Fibroblast of lung (primary cell): Measurements from ENCODE around the gene ISG20. TPM values are rescaled to one million over a fixed set of nuclear protein-coding genes. Genes with fewer than 3 reads are reported as not detected.

Source experiments
- DNase-seq, 2 donors: peaks; one replicate each; pipeline versions ENCODE4 v3.0.0 to v3.0.0-alpha.2; 2010; ENCODE audit warnings: low read depth in 2 of 2
- H2AFZ ChIP-seq: 2 replicates; pipeline ENCODE4 v1.5.1; 2012; ENCODE audit warnings: low read length, control low read depth, inconsistent platforms
- H3K27ac ChIP-seq: 2 replicates; pipeline ENCODE4 v1.5.1; 2011; ENCODE audit warnings: low read length, control low read depth; ENCODE audit not compliant: insufficient read depth
- H3K27me3 ChIP-seq: 2 replicates; pipeline ENCODE4 v1.5.1; 2011; ENCODE audit warnings: mild to moderate bottlenecking, low read length; ENCODE audit not compliant: control insufficient read depth, insufficient read depth
- H3K36me3 ChIP-seq: 2 replicates; pipeline ENCODE4 v1.5.1; 2011; ENCODE audit warnings: low read length; ENCODE audit not compliant: control insufficient read depth, insufficient read depth
- H3K4me1 ChIP-seq: 2 replicates; pipeline ENCODE4 v1.5.1; 2011; ENCODE audit warnings: low read length; ENCODE audit not compliant: control insufficient read depth, insufficient read depth; ENCODE audit errors: extremely low read depth
- H3K4me2 ChIP-seq: 2 replicates; pipeline ENCODE4 v1.5.1; 2011; ENCODE audit warnings: low read length, control low read depth; ENCODE audit not compliant: insufficient read depth; ENCODE audit errors: extremely low read depth
- H3K4me3 ChIP-seq, 4 experiments: fragments of 200-600 bp in 1 of 4; sonication (generic) in 1 of 4; replicated peaks in 1 of 4; 2 replicates each; pipeline ENCODE4 v1.5.1; 2011 to 2016; ENCODE audit warnings: low read length in 4 of 4, low read depth in 3 of 4, mild to moderate bottlenecking in 3 of 4, control low read depth in 2 of 4, inconsistent platforms in 1 of 4, mixed read lengths in 1 of 4; ENCODE audit not compliant: insufficient read depth in 1 of 4; ENCODE audit errors: control extremely low read depth in 1 of 4
- H3K79me2 ChIP-seq: 2 replicates; pipeline ENCODE4 v1.5.1; 2012; ENCODE audit warnings: mild to moderate bottlenecking, low read length, inconsistent platforms; ENCODE audit not compliant: control insufficient read depth, insufficient read depth
- H3K9ac ChIP-seq: 2 replicates; pipeline ENCODE4 v1.5.1; 2011; ENCODE audit warnings: mild to moderate bottlenecking, low read length, control low read depth; ENCODE audit not compliant: insufficient read depth
- H3K9me3 ChIP-seq: 2 replicates; pipeline ENCODE4 v1.5.1; 2012; ENCODE audit warnings: low read depth, low read length; ENCODE audit not compliant: control insufficient read depth, insufficient read depth
- H4K20me1 ChIP-seq: 2 replicates; pipeline ENCODE4 v1.5.1; 2011; ENCODE audit warnings: low read length; ENCODE audit not compliant: control insufficient read depth, insufficient read depth; ENCODE audit errors: extremely low read depth
- EZH2 ChIP-seq: IDR thresholded peaks from 2 replicates; pipeline ENCODE4 v1.5.1; 2012; ENCODE audit warnings: low read length, control low read depth, mild to moderate bottlenecking; ENCODE audit errors: missing control alignments
- polyA plus RNA-seq, 2 donors: library from polyadenylated mRNA; depleted of rRNA in 1 of 2; stranded (reverse) in 1 of 2; unstranded in 1 of 2; fragments of >200 nt; gene quantifications; 2 replicates each; pipeline ENCODE4 v1.2.1, GENCODE V29; 2011 to 2012; ENCODE audit warnings: missing spikeins in 1 of 2
- total RNA-seq: library from RNA; depleted of rRNA; stranded (reverse); fragments of >200 nt; gene quantifications from 2 replicates; pipeline ENCODE4 v1.2.1, GENCODE V29; 2014
- TF ChIP-seq, protein P1 (sequence below), 2 donors: IDR thresholded peaks in 1 of 2; conservative IDR thresholded peaks in 1 of 2; 1 replicate in 1 of 2; 2 replicates in 1 of 2; pipeline ENCODE4 v1.5.1; 2011 to 2012; ENCODE audit warnings: low read length in 2 of 2, control low read depth in 1 of 2, inconsistent platforms in 1 of 2, low read depth in 1 of 2, mild to moderate bottlenecking in 1 of 2

The ISG20 gene
- total and polyA plus RNA-seq, 2 donors (not counting 1 experiment from before 2014, with no cell fraction given) = 2.2 to 3.0 TPM

DNA sequence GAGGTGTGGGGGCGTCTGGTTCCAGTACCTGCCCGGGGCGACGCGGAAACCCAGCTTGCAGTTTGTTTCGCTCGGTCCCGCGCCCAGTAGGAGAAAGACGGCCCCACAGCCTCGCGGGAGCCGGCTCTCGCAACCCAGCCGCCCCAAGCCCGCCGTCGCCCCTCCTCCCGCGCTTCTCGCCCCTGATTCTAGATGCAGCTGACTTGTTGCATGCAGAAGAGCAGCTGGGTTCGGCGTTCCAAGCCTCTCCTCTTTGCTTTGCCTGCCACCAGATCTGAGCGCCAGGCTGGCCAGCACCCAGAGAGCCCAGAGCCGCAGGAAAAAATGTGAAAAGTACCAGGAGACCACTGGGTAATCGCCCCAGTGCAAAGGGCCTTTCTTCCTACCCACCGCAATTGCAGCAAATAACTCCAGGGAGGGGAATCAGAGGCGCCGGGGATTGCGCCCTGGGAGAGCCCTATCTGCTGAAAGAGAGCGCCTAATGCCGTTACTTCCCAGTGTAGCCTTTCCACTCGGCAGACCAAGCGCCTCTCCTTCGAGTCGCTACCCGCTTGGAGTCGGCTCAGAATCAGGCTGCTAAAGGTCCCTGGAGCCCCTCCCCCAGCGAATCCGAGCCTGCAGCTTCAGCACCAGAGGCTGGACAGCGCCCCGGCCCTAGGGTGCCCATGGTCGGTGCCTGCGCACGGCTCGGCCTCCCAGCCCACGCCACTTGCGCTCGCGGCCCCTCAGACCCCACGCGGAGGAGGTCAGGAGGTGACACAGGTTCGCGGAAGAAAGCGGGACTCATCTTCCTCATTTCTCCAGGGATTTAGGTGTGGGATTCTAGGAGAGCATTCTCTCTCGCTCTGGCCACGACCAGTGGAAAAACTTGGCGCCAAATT lies 33.4 kb upstream of the ISG20 start:
- Histone ChIP-seq H3K4me2 (no peak overlapping the region), H3K9me3 (no peaks in the 10 kb centered on the region), H2AFZ (no peak overlapping the region), H3K27ac (no peak overlapping the region), H3K4me3 (no peak overlapping the region), H3K36me3 (no peaks in the 10 kb centered on the region), H3K79me2 (no peaks in the 10 kb centered on the region), H3K9ac (no peak overlapping the region), H3K27me3 (peaks cover 34% of the 10 kb centered on the region), H3K4me1 (no peaks in the 10 kb centered on the region), H4K20me1 (no peaks in the 10 kb centered on the region)
- DNase-seq = peak; percentile 32 to 37
- peak; percentile 93 for TF ChIP-seq EZH2
- TF ChIP-seq, protein P1, sequence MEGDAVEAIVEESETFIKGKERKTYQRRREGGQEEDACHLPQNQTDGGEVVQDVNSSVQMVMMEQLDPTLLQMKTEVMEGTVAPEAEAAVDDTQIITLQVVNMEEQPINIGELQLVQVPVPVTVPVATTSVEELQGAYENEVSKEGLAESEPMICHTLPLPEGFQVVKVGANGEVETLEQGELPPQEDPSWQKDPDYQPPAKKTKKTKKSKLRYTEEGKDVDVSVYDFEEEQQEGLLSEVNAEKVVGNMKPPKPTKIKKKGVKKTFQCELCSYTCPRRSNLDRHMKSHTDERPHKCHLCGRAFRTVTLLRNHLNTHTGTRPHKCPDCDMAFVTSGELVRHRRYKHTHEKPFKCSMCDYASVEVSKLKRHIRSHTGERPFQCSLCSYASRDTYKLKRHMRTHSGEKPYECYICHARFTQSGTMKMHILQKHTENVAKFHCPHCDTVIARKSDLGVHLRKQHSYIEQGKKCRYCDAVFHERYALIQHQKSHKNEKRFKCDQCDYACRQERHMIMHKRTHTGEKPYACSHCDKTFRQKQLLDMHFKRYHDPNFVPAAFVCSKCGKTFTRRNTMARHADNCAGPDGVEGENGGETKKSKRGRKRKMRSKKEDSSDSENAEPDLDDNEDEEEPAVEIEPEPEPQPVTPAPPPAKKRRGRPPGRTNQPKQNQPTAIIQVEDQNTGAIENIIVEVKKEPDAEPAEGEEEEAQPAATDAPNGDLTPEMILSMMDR (conservative IDR thresholded peaks at IDR 0.05 in 1 of 2, IDR thresholded peaks at IDR 0.05 in 1 of 2; ENCODE audit: low read depth in 1 of 2, low read length in 2 of 2) = no peak

DNA sequence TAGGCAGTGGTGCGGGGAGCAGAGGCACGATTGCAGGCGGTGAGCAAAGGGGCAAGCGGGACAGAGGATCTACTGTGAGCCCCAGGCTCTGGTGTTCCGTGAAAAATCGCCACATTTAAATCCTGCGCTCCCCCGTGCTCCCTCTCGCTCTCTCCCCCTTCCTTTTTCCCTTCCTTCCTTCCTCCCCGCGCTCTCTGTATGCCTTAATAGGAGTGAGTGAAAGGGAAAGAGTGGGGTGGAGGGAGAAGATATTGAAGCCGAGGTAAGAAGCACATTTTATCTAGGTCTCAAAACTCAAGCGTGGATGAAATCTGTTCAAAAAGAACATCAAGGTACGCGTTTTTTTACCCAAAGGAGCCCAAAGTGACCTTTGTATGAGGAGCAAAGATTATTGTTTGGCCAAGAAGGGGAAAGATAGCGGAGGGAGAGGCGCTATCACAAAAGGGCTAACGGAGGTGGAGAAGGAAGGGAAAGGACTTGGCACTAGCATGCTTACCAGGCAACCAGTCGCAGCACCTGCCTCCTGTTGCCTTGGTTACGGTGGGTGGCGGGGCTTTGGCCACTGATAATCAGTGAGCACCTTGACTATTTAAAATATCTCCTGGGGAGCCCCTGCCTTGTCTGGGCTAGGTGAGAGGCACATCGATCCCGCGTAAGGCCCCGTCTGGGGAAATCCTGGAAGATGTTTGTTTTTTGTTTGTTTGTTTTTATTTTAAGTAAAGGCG lies 32.6 kb upstream of the ISG20 start:
- no peaks in the 10 kb centered on the region for H3K4me1 ChIP-seq

DNA sequence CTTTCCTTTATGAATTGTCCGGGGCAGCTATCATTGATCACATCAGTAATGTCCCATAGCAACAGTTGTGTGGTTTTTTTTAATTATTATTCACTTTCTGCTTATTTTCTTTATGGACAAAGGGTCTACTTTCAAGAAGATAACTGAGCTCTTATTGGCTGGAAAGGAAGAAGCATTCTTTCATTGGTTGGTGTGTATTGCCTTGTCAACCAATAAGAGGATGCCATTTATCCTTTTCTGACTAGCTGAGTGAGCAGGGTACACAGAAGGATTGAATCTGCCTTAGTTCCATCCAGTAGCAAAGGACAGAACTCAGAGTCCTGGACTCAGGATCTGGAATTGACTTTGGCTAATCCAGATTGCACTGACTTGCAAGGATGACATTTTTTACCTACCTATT lies 30.9 kb upstream of the ISG20 start:
- no peak overlapping the region for H3K27ac ChIP-seq
- no peak overlapping the region for H3K9ac ChIP-seq
- H4K20me1 ChIP-seq = no peaks in the 10 kb centered on the region
- no peak for TF ChIP-seq EZH2
- TF ChIP-seq, protein P1 (conservative IDR thresholded peaks at IDR 0.05 in 1 of 2, IDR thresholded peaks at IDR 0.05 in 1 of 2; ENCODE audit: low read depth in 1 of 2, low read length in 2 of 2) = no peak
- peaks cover 34% of the 10 kb centered on the region for H3K27me3 ChIP-seq
- H3K9me3 ChIP-seq = no peaks in the 10 kb centered on the region
- no peaks in the 10 kb centered on the region for H3K79me2 ChIP-seq
- H3K4me3 ChIP-seq = no peak overlapping the region
- no peak overlapping the region for H3K4me2 ChIP-seq
- no peak for DNase-seq
- H2AFZ ChIP-seq = no peak overlapping the region
- peaks cover 3% of the 10 kb centered on the region for H3K4me1 ChIP-seq
- H3K36me3 ChIP-seq = no peaks in the 10 kb centered on the region

More for the DNA sequence above, 32.6 kb upstream of the ISG20 start:
- H4K20me1 ChIP-seq = no peaks in the 10 kb centered on the region
- no peak overlapping the region for H3K9ac ChIP-seq
- peaks cover 34% of the 10 kb centered on the region for H3K27me3 ChIP-seq
- TF ChIP-seq, protein P1 (conservative IDR thresholded peaks at IDR 0.05 in 1 of 2, IDR thresholded peaks at IDR 0.05 in 1 of 2; ENCODE audit: low read depth in 1 of 2, low read length in 2 of 2) = no peak
- no peak for TF ChIP-seq EZH2
- H3K4me2 ChIP-seq = no peak overlapping the region
- DNase-seq = no peak
- no peak overlapping the region for H3K27ac ChIP-seq
- no peak overlapping the region for H2AFZ ChIP-seq
- no peak overlapping the region for H3K4me3 ChIP-seq
- no peaks in the 10 kb centered on the region for H3K36me3 ChIP-seq
- H3K9me3 ChIP-seq = no peaks in the 10 kb centered on the region
- no peaks in the 10 kb centered on the region for H3K79me2 ChIP-seq
